HTR-8/SVneo (cell line): ENCODE measurements around the gene INKA1.
"Not testable (repeated sequence)": the region's sequence is repeated elsewhere in the genome, so short reads cannot be mapped to it uniquely, and the experiment has no call there.

ENCODE experiments used
- DNase-seq: peaks from one replicate; pipeline ENCODE4 v3.0.0; 2011; ENCODE audit warnings: low spot score, mixed read lengths; ENCODE audit not compliant: insufficient read length
- FAIRE-seq: peaks from 2 replicates; lab custom pipeline; 2011; peaks lifted over from hg19 to GRCh38; lab: Jason Lieb, UNC

The INKA1 gene

DNA sequence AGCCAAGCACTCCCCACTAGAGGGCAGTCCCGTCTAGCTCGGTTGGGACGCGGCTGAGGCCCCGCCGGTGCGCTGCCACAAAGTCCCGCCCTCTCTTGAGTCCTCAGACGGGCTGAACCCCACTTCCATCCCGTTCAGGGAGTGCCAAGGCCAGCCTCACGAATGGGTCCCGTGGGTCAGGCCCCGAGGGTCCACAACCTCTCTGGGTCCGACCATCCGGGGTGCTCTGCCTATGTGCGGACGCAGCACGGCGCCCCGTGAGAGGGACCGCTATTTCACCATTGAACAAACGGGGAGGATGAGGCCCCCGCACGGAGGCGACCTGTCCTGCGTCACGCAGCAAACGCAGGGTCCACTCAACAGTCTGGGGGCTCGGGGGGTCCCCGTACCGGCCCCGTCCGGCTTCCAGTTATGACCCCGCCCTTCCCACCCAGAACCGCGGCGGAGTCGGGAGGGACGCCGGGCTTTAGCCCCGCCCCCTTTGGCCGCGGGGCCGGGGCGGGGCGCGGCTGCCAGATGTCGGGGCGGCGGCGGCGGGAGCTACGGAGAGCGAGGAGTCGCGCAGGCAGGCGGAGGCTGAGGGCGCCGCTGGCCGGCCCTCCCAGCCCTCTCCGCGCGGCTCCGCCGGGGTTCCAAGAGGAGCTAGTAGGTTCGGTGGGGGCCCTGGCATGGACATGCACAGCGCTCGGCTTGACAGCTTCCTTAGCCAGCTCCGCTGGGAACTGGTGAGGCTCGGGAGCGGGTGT lies at the start of gene INKA1:
TSS of gene INKA1 (plus strand) at position 543 of the 746 bp plus-strand sequence. CDS start at position 675, 132 bp downstream.
- FAIRE-seq (no peak), DNase-seq (peak; percentile 83)

GRCh38 chr3:49754536-49754935 lies 48.5 kb upstream of the INKA1 start:
- no peak for DNase-seq
- no peak for FAIRE-seq

- FAIRE-seq, result no peak
- no peak for DNase-seq
Measured at GRCh38 chr3:49756036-49756435, 47.0 kb upstream of the INKA1 start.

- FAIRE-seq (no peak), DNase-seq (no peak)
Measured at GRCh38 chr3:49757197-49757596, 45.9 kb upstream of the INKA1 start.

- FAIRE-seq (no peak), DNase-seq (no peak)
Measured at GRCh38 chr3:49759226-49759625, 43.8 kb upstream of the INKA1 start.

- no peak for FAIRE-seq
- DNase-seq, result no peak
Measured at GRCh38 chr3:49761661-49762060, 41.4 kb upstream of the INKA1 start.

GRCh38 chr3:49763981-49764380 lies 39.1 kb upstream of the INKA1 start:
- no peak for DNase-seq

GRCh38 chr3:49769286-49769915 lies 33.7 kb upstream of the INKA1 start:
- DNase-seq (no peak), FAIRE-seq (no peak)

More at GRCh38 chr3:49763981-49764380, 39.1 kb upstream of the INKA1 start:
- FAIRE-seq, result no peak

- no peak for FAIRE-seq
- DNase-seq, result no peak
Measured at GRCh38 chr3:49769926-49770325, 33.1 kb upstream of the INKA1 start.

GRCh38 chr3:49771340-49771938 lies 31.6 kb upstream of the INKA1 start:
- no peak for FAIRE-seq
- DNase-seq, result no peak

GRCh38 chr3:49772703-49773102 lies 30.4 kb upstream of the INKA1 start:
- DNase-seq (no peak), FAIRE-seq (no peak)

DNA sequence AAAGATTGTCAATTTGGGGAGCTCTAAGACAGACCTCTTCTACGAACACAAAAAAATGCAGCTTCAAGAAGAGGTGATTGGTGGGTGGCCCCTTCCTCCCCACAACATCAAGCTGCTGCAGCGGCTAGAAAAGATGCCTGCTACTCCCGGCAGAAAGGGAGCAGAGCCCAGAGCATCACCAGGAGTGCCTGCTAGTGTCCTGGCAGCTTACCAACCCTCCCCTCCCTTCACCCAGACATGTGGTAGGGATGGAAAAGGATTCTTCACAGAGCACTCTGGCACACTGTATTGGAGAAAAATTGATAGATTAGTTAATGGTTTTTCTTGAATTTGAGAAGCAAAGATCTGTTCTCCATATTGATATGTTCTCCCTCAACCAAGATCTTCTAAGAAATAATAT lies 27.5 kb upstream of the INKA1 start:
- DNase-seq (no peak), FAIRE-seq (no peak)

DNA sequence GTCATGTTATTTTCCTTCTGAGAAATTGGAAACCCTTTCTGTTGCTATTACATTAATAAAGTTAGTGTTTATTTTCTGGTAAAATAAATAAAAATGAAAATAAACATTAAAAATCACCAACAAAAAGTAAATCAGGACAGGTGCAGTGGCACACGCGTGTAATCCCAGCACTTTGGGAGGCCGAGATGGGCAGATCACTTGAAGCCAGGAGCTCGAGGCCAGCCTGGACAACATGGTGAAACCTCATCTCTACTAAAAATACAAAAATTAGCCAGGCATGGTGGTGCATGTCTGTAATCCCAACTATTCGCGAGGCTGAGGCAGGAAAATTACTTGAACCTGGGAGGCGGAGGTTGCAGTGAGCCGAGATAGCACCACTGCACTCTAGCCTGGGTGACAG lies 27.0 kb upstream of the INKA1 start:
- not testable (repeated sequence) for DNase-seq, FAIRE-seq

DNA sequence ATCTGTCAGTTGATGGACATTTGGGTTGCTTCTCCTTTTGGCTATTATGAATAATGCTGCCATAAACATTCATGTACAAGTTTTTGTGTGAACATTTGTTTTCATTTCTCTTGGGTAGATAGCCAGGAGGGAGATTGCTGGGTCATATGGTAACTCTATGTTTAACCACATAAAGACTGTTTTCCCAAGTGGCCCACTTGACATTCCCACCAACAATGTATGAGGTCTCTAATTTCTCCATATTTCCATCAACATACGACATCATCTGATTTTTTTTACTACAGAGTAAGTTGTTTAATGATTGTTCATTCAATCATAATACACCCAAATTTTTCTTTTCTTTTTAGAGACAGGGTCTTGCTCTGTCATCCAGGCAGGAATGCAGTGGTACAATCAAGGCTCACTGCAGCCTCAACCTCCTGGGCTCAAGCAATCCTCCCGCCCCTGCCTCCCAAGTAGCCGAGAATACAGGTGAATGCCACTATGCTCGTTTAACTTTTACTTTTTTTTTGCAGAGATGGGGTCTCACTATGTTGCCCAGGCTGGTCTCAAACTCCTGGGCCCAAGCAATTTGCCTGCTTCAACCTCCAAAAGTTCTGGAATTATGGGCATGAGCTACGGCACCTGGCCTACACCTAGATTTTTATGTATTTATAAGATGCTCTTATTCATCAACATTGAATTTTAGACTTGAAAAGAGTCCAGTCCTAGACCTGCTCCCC lies 23.5 kb upstream of the INKA1 start:
- DNase-seq (no peak), FAIRE-seq (no peak)

DNA sequence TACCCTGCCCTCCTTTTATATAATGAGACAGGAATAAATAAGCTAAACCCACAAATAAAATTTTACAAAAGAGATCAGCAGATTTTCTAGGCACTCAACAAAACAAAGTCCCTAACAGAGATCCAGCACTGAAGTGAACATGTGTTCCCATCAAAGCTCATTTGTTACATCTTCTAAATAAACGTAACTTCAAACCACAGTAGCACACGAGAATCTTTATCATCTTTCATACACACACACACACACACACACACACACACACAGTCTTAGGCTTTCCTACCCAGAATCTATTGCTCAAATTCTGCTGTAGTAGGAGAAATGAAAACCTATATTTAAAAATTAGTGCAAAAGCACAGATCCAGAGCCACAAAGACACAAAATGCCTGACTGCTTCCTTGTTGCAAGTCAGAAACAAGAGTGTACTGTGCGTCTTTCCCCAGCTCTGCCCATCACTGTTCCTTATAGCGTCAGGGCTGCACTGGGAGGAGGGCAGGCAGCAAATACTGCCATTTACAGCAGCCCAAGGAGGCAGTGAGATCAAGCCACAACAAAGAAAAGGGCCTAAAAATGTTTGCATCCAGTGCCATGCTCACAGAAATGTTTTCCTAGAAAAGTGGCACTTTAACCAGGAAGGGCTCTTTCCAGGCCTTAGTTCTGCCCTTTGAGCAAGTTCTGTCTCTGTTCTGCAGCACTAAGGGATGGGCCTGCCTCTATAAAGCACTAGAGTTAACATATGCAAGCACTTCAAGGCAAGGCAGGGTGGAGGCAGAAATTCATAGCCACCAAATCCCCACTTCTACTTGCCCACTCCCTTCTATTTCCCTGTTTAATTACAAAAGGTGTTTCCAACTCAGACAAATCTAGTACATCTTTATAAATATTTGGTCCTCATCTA lies 22.7 kb upstream of the INKA1 start:
- DNase-seq, result no peak
- FAIRE-seq, result no peak

- FAIRE-seq, result not testable (repeated sequence)
Measured at GRCh38 chr3:49780975-49781365, 22.1 kb upstream of the INKA1 start.

DNA sequence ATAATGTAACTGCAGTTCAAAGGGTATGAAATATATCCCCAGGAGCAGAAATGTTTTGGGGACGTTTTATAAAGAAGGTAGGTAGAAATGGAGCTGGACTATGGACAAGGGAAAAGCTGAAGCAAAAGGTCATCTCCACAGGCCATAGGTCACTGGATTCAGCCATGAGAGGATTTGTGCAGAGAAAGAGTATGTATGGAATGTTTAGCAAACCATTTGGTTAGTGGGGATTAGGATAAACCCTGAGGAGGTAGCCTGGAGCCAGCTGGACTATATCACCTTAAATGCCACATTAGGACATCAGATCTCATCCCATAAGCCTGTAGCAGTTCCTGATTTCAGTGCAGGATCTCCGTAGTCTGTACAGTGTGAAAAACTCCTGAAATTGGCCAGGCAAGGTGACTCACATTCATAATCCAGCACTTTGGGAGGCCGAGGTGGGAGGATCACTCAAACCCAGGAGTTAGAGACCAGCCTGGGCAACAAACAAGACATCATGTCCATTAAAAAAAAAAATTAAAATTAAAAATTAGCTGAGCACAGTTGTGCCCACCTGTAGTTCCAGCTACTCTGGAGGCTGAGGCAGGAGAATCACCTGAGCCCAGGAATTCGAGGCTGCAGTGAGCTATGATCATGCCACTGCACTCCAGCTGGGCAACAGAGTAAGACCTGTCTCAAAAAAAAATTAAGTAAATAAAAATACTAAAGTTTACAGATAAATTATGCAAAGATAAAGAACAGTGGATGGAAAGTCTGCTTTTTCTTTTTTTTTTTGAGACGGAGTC lies 21.5 kb upstream of the INKA1 start:
- FAIRE-seq (no peak), DNase-seq (no peak)

More at GRCh38 chr3:49780975-49781365, 22.1 kb upstream of the INKA1 start:
- DNase-seq, result not testable (repeated sequence)

GRCh38 chr3:49782277-49782676 lies 20.8 kb upstream of the INKA1 start:
- DNase-seq, FAIRE-seq: not testable (repeated sequence)
